GM12875 (cell line): ENCODE data around the gene PZP.
"Not testable (repeated sequence)": the region's sequence is repeated elsewhere in the genome, so short reads cannot be mapped to it uniquely, and the experiment has no call there.

Experiments
- H3K4me3 ChIP-seq: one replicate; pipeline ENCODE4 v1.5.1; 2011; ENCODE audit warnings: low read depth, low read length, control low read depth
- CTCF ChIP-seq: IDR thresholded peaks from 2 replicates; pipeline ENCODE4 v1.5.1; 2011; ENCODE audit warnings: low read depth, mild to moderate bottlenecking, control low read depth, inconsistent platforms, low read length, moderate library complexity, borderline replicate concordance; ENCODE audit not compliant: insufficient read depth

The PZP gene

GRCh38 chr12:9208229-9208628 is at the start of gene PZP:
TSS of gene PZP (minus strand) at chr12:9208395. CDS start at chr12:9208341, 54 bp downstream.
- no peak for TF ChIP-seq CTCF
- H3K4me3 ChIP-seq, result no peak within 1 kb of the TSS

- H3K4me3 ChIP-seq, result no peak overlapping the region
- TF ChIP-seq CTCF, result no peak
Observed at GRCh38 chr12:9256758-9257405, 48.7 kb upstream of the PZP start.

- no peak overlapping the region for H3K4me3 ChIP-seq
- TF ChIP-seq CTCF, result no peak
Observed at GRCh38 chr12:9256341-9256740, 48.1 kb upstream of the PZP start.

- no peak for TF ChIP-seq CTCF
- H3K4me3 ChIP-seq, result no peak overlapping the region
Observed at GRCh38 chr12:9255837-9256236, 47.6 kb upstream of the PZP start.

- no peak for TF ChIP-seq CTCF
- H3K4me3 ChIP-seq, result no peak overlapping the region
Observed at GRCh38 chr12:9253464-9253863, 45.3 kb upstream of the PZP start.

- H3K4me3 ChIP-seq, result not testable (repeated sequence)
Observed at GRCh38 chr12:9252791-9253190, 44.6 kb upstream of the PZP start.

GRCh38 chr12:9252256-9252655 is 44.1 kb upstream of the PZP start:
- TF ChIP-seq CTCF, result no peak
- no peak overlapping the region for H3K4me3 ChIP-seq
